CD4-positive, alpha-beta T cell treated with Interleukin-17A for 4 hours (primary cell): Measurements from ENCODE around the gene INCA1.

Source experiments
- DNase-seq: peaks from one replicate; pipeline ENCODE4 v3.0.0-alpha.2; 2020; ENCODE audit warnings: mixed read lengths

Gene INCA1

GRCh38 chr17:4969551-4970173 is 27.7 kb downstream of the INCA1 start:
- no peak for DNase-seq

GRCh38 chr17:4969047-4969550 is 28.2 kb downstream of the INCA1 start:
- no peak for DNase-seq

GRCh38 chr17:4968486-4969046 is 28.8 kb downstream of the INCA1 start:
- no peak for DNase-seq

GRCh38 chr17:4967539-4968485 is 29.5 kb downstream of the INCA1 start, which contains the start of gene SPAG7:
SPAG7 (minus strand) TSS chr17:4967817; CDS start chr17:4967804, 13 bp downstream.
- DNase-seq = peak; percentile 94

GRCh38 chr17:4966844-4967538 is 30.3 kb downstream of the INCA1 start:
- DNase-seq = peak; percentile 94

- no peak for DNase-seq
Measured at GRCh38 chr17:4965311-4965986, 31.9 kb downstream of the INCA1 start.

- DNase-seq = no peak
Measured at GRCh38 chr17:4960279-4960922, 36.9 kb downstream of the INCA1 start.

- no peak for DNase-seq
Measured at GRCh38 chr17:4959261-4959965, 37.9 kb downstream of the INCA1 start.

- DNase-seq = no peak
Measured at GRCh38 chr17:4958102-4958501, 39.2 kb downstream of the INCA1 start.

GRCh38 chr17:4956493-4957061 is 40.7 kb downstream of the INCA1 start:
- peak; percentile 76 for DNase-seq

- DNase-seq = no peak
Measured at GRCh38 chr17:4955091-4955490, 42.2 kb downstream of the INCA1 start.

- DNase-seq = no peak
Measured at GRCh38 chr17:4953451-4953961, 43.8 kb downstream of the INCA1 start.

- DNase-seq = no peak
Measured at GRCh38 chr17:4951486-4951885, 45.8 kb downstream of the INCA1 start.

GRCh38 chr17:4950746-4951204 is 46.5 kb downstream of the INCA1 start, which contains the start of gene ENO3:
ENO3 (plus strand) TSS chr17:4951119; CDS start chr17:4951830, 711 bp downstream.
- DNase-seq = no peak

GRCh38 chr17:4950075-4950745 is 47.1 kb downstream of the INCA1 start:
- peak; percentile 76 for DNase-seq

- peak; percentile 77 for DNase-seq
Measured at GRCh38 chr17:4949321-4950074, 47.8 kb downstream of the INCA1 start.

- peak; percentile 82 for DNase-seq
Measured at GRCh38 chr17:4948931-4949320, 48.4 kb downstream of the INCA1 start.

- DNase-seq = peak; percentile 97
Measured at GRCh38 chr17:4948166-4948930, 49.0 kb downstream of the INCA1 start, which contains the start of gene PFN1. PFN1 (minus strand) TSS chr17:4948530; CDS start chr17:4948394, 136 bp downstream.
